ENCODE results near the gene DNALI1. TPM values are rescaled to one million over a fixed set of nuclear protein-coding genes. Genes with fewer than 3 reads are reported as not detected.

Gene DNALI1
- total and polyA plus RNA-seq, 10 of the 15 experiments (the other 5 are each of a cell fraction or from before 2014, with no cell fraction given), result 0.03 to 0.13 (median 0.05) TPM; not detected in 7

DNA sequence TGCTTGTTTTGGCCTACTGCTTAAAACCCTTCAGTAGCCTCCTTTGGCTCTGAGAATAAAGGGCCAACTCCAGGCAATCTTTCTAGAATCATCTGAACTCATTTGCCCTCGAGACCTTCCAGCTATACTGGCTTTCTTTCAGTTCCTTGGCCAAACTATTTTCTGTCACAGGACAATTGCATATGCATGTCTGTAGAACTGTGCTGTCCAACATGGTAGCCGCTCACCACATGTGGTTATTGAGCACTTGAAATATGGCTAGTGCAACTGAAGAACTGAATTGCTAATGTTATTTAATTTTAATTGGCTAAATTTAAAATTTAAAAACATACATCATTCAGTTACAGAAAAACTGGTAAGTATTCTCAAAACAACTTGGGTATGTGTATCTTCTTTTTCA lies 53.3 kb downstream of the DNALI1 start:
- Histone ChIP-seq H3K36me3 (ENCODE audit: control insufficient read depth in 2 of 2, insufficient read depth in 2 of 2, low read length in 1 of 2) (no peaks in the 10 kb centered on the region), H3K4me2 (ENCODE audit: control insufficient read depth, insufficient read depth) (no peak overlapping the region), H3K79me2 (ENCODE audit: control insufficient read depth, insufficient read depth, low read length) (no peaks in the 10 kb centered on the region), H3K27ac (ENCODE audit: control insufficient read depth, insufficient read depth) (no peak overlapping the region), H3K4me3 (no peak overlapping the region), H3K27me3 (replicated peaks in 1 of 2; ENCODE audit: control insufficient read depth in 2 of 2, insufficient read depth in 2 of 2, low read length in 1 of 2) (peaks cover 4 to 5% of the 10 kb centered on the region in 2 experiments; a peak in 2 of 4 replicates), H3K9ac (ENCODE audit: control insufficient read depth, insufficient read depth, low read length) (no peak overlapping the region), H2AFZ (ENCODE audit: control insufficient read depth, low read depth, low read length) (no peak overlapping the region), H4K20me1 (ENCODE audit: control insufficient read depth, insufficient read depth) (no peaks in the 10 kb centered on the region), H3K9me3 (replicated peaks; ENCODE audit: control insufficient read depth, insufficient read depth, low read length) (no peaks in the 10 kb centered on the region), H3K4me1 (ENCODE audit: control insufficient read depth, insufficient read depth, low read length) (no peaks in the 10 kb centered on the region)
- in situ Hi-C loops (cut with MboI) (loop anchor here (5.0 kb wide), 1 partner anchor 67 kb away; no protein-coding TSS in a partner anchor), intact Hi-C loops (cut with micrococcal nuclease; ENCODE audit: unreplicated experiment) (no loop called here)
- RAD21 ChIA-PET (ENCODE audit: unreplicated experiment), result interaction anchor here (2.5 kb wide), 1 partner anchor 72 kb away, joined by 6 read pairs; no protein-coding TSS in a partner anchor
- SMC1A ChIA-PET (ENCODE audit: uncharacterized antibody, unreplicated experiment), result no interaction called here
- no TSS peak for BruUV-seq (replicated peaks)
- FAIRE-seq (no peak), DNase-seq (ENCODE audit: low read depth, low spot score) (no peak), ATAC-seq (no peak)
- 10% methylated on average over 2 of the region's 2 CpGs for WGBS (ENCODE audit: insufficient coverage, insufficient replicate concordance, low lambda C conversion rate, missing lambda C conversion rate)
- TF ChIP-seq, protein P1, sequence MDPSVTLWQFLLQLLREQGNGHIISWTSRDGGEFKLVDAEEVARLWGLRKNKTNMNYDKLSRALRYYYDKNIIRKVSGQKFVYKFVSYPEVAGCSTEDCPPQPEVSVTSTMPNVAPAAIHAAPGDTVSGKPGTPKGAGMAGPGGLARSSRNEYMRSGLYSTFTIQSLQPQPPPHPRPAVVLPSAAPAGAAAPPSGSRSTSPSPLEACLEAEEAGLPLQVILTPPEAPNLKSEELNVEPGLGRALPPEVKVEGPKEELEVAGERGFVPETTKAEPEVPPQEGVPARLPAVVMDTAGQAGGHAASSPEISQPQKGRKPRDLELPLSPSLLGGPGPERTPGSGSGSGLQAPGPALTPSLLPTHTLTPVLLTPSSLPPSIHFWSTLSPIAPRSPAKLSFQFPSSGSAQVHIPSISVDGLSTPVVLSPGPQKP (IDR thresholded peaks at IDR 0.05; ENCODE audit: low read depth, low read length), result no peak
- POLR2A ChIA-PET, result no interaction called here
- CTCF ChIA-PET, result interaction anchor here (17.5 kb wide), 1 partner anchor 73 kb away, joined by 521 read pairs; the partner anchor contains the start of gene CDCA8

DNA sequence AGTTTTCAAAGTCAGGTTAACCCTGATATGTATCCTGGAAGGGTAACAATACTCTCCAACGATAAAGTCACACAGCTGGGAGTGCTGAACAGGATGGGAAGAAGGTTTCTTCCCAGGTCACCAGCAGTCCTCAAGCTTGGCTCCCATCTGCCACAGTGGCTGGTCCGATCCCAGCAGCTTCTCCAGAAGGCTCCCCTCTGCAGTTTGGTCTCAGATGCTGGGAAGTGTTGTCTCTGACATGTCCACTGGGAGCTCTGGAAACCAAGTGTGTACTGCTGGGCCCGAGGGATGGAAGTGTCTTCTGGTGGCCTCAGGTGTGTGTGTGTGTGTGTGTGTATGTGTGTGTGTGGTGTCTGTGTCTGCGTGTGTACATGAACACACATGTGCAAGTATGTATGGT lies 55.4 kb downstream of the DNALI1 start:
- no TSS peak for BruUV-seq (replicated peaks)
- no peaks in the 10 kb centered on the region for H3K9me3 ChIP-seq (replicated peaks; ENCODE audit: control insufficient read depth, insufficient read depth, low read length)
- DNase-seq (ENCODE audit: low read depth, low spot score) (no peak), ATAC-seq (no peak), FAIRE-seq (no peak)
- ChIA-PET CTCF (interaction anchor here (1.5 kb wide), 1 partner anchor 10 kb away, joined by 4 read pairs; no protein-coding TSS in a partner anchor), SMC1A (ENCODE audit: uncharacterized antibody, unreplicated experiment) (no interaction called here), POLR2A (no interaction called here), RAD21 (ENCODE audit: unreplicated experiment) (no interaction called here)
- H3K79me2 ChIP-seq (ENCODE audit: control insufficient read depth, insufficient read depth, low read length), result no peaks in the 10 kb centered on the region
- H3K27me3 ChIP-seq (replicated peaks in 1 of 2; ENCODE audit: control insufficient read depth in 2 of 2, insufficient read depth in 2 of 2, low read length in 1 of 2), result peaks cover 9 to 10% of the 10 kb centered on the region in 2 experiments; a peak in 3 of 4 replicates
- intact Hi-C loops (cut with micrococcal nuclease; ENCODE audit: unreplicated experiment), result no loop called here
- TF ChIP-seq SREBF2 (IDR thresholded peaks at IDR 0.05; ENCODE audit: low read length) (no peak), ESRRA (IDR thresholded peaks at IDR 0.05; ENCODE audit: low read length) (no peak), SRF (IDR thresholded peaks at IDR 0.05; ENCODE audit: low read depth in 2 of 2, low read length in 2 of 2) (no peak), ETV6 (conservative IDR thresholded peaks at IDR 0.05 in 1 of 2, IDR thresholded peaks at IDR 0.05 in 1 of 2; ENCODE audit: borderline replicate concordance in 1 of 2, low read depth in 1 of 2) (no peak)
- H4K20me1 ChIP-seq (ENCODE audit: control insufficient read depth, insufficient read depth), result no peaks in the 10 kb centered on the region
- no peak overlapping the region for H3K4me3 ChIP-seq
- no peak overlapping the region for H3K27ac ChIP-seq (ENCODE audit: control insufficient read depth, insufficient read depth)
- no peak overlapping the region for H3K9ac ChIP-seq (ENCODE audit: control insufficient read depth, insufficient read depth, low read length)
- H3K4me2 ChIP-seq (ENCODE audit: control insufficient read depth, insufficient read depth), result no peak overlapping the region
- in situ Hi-C loops (cut with MboI), result no loop called here
- no peaks in the 10 kb centered on the region for H3K36me3 ChIP-seq (ENCODE audit: control insufficient read depth in 2 of 2, insufficient read depth in 2 of 2, low read length in 1 of 2)
- no peaks in the 10 kb centered on the region for H3K4me1 ChIP-seq (ENCODE audit: control insufficient read depth, insufficient read depth, low read length)
- WGBS (ENCODE audit: insufficient coverage, insufficient replicate concordance, low lambda C conversion rate, missing lambda C conversion rate), result 25% methylated on average over 4 of the region's 4 CpGs
- no peak overlapping the region for H2AFZ ChIP-seq (ENCODE audit: control insufficient read depth, low read depth, low read length)
